Measurements from ENCODE around the gene COL7A1. TPM values are rescaled to one million over a fixed set of nuclear protein-coding genes. Genes with fewer than 3 reads are reported as not detected.

Gene COL7A1
- total RNA-seq, 1 donor from 2014 or later, result 1.9 TPM

- DNase-seq, result no peak
These were observed 3.1 kb downstream of the COL7A1 start for GRCh38 chr3:48591886-48592518.

GRCh38 chr3:48591436-48591835, 3.7 kb downstream of the COL7A1 start:
- DNase-seq, result no peak

- no peak for DNase-seq
These were observed 6.9 kb downstream of the COL7A1 start for GRCh38 chr3:48588230-48588629.

GRCh38 chr3:48587686-48588085, 7.4 kb downstream of the COL7A1 start:
- DNase-seq, result no peak

GRCh38 chr3:48585411-48585810, 9.7 kb downstream of the COL7A1 start:
- no peak for DNase-seq

DNA sequence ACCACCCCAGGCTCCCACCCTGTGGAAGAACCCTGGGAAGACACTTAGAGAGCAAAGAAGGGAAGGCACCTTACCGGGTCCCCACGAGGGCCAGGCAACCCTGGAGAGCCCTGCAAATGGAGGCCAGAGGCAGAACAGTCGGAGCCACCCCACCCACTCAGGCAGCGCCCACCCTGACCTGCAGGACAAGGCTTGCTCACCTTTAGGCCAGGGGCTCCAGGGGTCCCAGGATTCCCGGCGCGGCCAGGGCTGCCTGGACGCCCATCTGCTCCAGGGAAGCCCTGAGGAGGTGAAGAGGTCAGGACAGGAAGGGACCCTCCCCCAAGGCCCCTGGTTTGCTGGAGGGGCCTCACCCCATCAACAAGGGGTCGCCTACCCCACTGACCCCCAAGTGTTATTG, 10.3 kb downstream of the COL7A1 start:
- no peak for DNase-seq

- DNase-seq, result no peak
These were observed 13.3 kb downstream of the COL7A1 start for GRCh38 chr3:48581621-48582481.

GRCh38 chr3:48576647-48577046, 18.5 kb downstream of the COL7A1 start:
- DNase-seq, result no peak

- no peak for DNase-seq
These were observed 19.8 kb downstream of the COL7A1 start for GRCh38 chr3:48575366-48575765.

DNA sequence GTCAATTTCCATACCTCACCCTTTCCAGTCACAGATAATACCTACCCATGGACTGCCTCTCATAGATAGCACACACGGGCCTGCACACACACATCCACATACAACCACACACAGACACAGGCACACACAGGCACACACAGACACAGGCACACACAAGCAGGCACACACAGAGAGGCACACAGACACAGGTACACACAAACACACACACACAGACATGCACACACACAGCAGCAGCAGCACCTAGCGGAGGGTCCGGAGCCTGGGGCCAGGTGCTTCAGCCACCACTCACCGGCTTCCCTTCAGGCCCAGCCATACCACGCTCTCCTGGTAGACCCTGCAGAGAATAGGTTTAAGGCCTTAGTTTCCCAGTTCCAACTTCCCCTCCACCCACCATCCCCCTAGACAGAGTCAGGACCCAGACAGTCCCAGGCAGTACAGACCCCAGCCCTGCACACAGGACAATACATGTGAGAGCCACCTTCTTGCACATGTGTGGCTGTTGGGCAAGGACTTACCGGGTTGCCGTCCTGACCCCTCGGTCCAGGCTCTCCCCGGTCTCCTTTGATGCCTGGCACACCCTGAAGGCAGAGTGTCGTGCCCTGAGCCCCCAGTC, 21.1 kb downstream of the COL7A1 start:
- DNase-seq, result no peak

- no peak for DNase-seq
These were observed 22.6 kb downstream of the COL7A1 start for GRCh38 chr3:48572517-48572916.

GRCh38 chr3:48571938-48572337, 23.2 kb downstream of the COL7A1 start:
- no peak for DNase-seq

DNA sequence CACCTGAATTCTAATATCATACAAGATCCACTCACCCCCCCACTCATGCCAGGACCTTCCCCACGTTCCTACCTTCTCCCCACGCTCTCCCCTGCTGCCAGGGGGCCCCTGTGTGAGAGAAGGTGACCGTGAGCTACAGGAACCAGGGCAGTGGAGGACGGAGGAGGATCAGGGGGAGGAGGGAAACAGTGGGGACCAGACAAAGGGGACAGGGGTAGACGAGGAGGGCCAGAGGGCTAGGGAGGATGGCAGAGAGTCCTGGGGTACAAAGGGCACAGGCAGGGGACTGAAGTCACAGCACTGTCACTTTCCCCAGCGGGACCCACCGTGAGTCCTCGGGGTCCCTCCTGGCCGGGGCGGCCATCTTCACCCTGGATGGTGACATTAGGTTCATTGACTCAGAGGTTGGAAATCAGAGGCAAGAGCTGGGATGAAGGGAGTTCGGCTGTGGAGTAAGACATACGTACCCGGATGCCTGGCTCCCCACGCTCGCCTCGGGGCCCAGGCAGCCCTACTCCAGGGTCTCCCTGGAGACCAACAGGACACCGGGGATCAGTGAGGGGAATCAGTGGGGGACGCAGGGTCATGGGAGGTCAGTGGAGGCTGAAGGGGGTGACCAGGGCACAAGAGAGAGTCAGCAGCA, 25.2 kb downstream of the COL7A1 start:
- no peak for DNase-seq

DNA sequence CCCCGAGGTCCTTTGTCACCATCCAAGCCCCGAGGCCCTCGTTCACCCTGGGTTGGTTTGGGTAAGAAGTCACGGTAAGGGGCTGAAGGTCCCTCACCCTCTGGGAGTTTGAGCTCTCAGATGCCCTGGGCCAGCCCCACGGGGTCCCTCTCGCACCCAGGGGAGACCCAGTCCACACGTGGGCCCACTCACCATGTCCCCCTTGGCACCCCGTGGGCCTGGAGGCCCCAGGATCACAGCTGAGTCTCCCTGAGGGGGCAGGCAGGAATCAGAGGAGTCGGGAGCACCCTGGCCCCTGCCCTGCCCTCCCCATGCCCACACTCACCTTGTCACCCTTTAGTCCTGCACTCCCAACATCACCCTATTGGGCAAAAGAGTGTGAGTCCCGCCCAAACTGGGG, 25.7 kb downstream of the COL7A1 start:
- DNase-seq, result no peak

DNA sequence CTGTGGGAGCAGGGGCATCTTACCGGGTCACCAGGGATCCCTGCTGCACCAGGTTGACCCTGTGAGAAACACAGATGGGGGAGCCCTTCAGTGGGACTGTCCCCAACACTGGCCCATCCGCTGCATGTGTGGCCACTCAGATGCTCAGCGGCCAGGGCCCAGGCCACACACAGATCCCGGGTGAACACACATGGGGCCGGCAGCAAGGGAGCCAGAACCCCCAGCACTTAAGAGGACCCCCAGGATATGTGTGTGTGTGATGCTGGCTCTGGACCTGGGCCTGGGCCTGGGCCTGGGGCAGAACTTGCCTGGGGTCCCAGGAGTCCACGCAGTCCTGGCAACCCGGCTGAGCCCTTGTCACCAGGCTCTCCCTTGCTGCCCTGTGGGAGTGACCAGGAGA, 26.7 kb downstream of the COL7A1 start:
- no peak for DNase-seq

DNA sequence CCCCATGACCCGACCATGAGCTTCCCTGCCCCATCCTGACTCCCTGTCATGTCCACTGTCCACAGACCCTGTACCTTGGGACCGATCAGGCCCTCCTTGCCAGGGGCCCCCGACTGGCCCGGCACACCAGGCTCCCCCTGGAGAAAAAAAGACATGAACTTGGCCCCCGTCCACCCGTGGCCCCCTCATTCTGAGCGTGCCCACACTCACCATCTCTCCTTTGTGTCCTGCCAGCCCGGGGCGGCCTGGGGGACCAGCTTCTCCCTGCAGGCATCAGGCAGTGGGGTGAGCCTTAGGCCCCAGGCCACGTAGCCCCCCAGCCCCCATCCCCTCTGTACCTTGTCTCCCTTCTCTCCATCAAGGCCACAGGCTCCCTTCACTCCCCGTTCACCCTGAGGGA, 27.6 kb downstream of the COL7A1 start:
- DNase-seq, result no peak

DNA sequence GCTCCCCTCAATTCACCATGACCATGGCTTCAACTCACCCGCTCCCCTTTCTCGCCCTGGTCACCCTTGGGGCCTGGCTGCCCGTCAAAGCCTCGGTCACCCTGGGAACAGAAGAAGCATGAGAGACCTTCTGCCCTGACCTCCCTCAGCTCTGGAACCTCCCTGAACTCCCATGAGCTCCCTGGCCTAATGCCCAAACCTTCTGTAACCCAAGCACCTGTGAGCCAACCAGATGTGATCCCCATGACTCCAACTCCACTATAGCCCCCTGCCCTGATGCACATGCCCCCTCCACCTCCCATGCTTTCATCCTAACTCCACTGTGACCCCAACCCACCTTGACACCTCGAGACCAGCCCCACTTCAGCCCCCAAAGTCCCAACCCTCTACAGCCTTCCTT, 28.0 kb downstream of the COL7A1 start:
- no peak for DNase-seq

- DNase-seq, result no peak
These were observed 28.7 kb downstream of the COL7A1 start for GRCh38 chr3:48566401-48566760.

DNA sequence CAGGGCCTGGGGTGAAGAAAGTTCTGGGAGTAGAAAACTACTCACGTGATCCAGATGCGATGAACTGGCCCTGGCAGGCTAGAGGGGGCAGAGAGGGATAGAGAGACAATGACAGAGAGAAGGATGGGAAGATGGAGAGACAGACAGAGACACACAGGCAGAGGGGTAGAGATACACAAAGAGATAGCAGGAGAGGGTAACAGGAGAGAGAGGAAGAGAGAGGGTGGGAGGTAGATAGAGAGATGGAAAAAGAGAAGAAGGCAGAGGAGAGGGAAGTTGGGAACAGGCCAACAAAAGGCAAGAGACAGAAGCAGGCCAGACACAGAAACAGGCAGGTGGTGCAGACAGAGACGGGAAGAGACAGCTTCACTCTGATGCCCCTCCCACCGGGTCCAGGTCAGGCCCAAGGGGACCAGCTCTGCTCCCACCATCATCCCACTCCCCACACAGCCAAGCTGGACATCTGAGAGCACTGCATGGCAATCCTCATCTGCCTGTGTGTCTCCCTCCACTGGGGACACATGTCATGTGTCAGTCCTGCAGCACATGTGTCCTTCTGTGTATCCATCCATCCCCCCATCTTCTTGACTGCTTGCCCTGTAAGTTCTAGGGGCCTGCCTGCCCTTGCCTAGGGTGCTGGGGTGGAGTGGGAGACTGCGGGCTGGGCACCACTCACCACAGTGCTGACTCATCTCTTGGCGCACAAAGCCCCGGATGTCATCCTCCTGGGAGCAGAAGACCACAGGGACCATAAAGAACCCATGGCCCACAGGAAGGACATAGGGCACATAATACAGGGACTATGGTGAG, 29.3 kb downstream of the COL7A1 start:
- no peak for DNase-seq

DNA sequence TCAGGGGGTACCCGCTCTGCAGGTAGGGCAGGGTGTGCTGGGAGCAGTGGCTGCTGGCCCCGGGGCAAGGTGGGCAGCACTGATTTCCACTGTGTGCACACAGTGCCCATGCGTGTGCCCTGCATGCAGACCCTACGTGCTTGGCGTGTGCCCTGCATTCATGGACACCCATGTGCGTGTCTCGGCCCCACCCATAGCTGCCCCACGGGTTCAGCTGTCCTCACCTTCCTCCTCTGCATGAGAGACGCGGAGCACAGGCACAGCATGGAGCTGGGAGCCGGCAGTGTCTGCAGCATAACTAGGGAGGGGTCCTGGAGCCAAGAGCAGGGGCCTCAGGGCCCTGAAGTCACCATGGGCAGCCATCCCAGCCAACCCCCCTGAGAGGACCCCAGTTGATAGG, 29.9 kb downstream of the COL7A1 start:
- no peak for DNase-seq

GRCh38 chr3:48564667-48565066, 30.5 kb downstream of the COL7A1 start:
- DNase-seq, result no peak

GRCh38 chr3:48564022-48564421, 31.1 kb downstream of the COL7A1 start:
- peak; percentile 66 for DNase-seq
